PC-3 (cell line): ENCODE results near the gene PRXL2B.

Source experiments
- EZH2 ChIP-seq: fragments of 300-600 bp; sonication (generic); IDR thresholded peaks from one replicate; pipeline ENCODE4 v1.6.1; 2017; ENCODE audit warnings: antibody characterized with exemption, mild to moderate bottlenecking, low read length; ENCODE audit not compliant: unreplicated experiment
- EZH2phosphoT487 ChIP-seq: fragments of 300-600 bp; sonication (generic); IDR thresholded peaks from 2 replicates; pipeline ENCODE4 v1.6.1; 2018; ENCODE audit warnings: mild to moderate bottlenecking, antibody characterized with exemption, low read length, borderline replicate concordance
- TF ChIP-seq, protein P1 (sequence below): fragments of 300-600 bp; sonication (generic); conservative IDR thresholded peaks from 2 replicates; pipeline ENCODE4 v1.5.1; 2017; ENCODE audit warnings: antibody characterized with exemption, low read depth, mild to moderate bottlenecking, low read length

DNA sequence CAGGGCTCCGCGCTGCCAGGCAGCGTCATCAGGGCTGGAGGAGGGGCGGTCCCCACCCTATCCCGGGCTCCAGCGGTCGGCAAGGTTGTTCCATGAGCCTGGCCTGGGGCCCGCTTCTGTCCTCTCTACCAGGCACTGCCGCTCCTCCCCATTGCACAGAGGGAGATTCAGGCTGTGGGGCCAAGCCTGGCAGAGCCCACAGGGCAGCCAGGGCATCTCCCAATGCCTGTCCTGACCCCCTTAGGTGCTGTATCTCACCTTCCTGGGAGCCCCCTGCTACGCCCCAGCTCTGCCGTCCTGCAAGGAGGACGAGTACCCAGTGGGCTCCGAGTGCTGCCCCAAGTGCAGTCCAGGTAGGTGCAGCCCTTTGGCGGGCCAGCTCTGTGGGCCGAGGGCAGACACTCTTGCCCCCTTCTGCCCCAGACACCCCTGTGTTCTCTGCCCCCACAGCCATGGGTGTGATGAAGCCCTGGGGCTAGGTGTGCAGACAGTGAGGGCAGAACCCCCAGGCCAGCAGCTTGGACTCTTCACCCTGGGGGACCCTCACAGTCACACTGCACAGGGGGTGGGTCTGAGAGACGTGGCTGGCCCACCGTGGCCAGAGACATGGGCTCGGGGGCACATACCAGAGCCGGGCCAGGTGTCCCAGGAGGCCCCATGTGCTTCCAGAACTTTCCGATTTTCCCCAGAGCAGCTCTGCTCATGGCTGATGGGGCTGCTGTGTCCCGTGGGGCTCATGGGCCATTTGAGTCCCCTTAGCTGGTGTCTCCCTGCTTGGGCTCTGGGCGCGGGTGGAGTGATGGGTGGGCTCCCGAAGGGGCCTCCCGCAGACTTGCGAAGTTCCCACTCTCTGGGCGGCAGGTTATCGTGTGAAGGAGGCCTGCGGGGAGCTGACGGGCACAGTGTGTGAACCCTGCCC lies 28.8 kb upstream of the PRXL2B start:
- TF ChIP-seq, protein P1, sequence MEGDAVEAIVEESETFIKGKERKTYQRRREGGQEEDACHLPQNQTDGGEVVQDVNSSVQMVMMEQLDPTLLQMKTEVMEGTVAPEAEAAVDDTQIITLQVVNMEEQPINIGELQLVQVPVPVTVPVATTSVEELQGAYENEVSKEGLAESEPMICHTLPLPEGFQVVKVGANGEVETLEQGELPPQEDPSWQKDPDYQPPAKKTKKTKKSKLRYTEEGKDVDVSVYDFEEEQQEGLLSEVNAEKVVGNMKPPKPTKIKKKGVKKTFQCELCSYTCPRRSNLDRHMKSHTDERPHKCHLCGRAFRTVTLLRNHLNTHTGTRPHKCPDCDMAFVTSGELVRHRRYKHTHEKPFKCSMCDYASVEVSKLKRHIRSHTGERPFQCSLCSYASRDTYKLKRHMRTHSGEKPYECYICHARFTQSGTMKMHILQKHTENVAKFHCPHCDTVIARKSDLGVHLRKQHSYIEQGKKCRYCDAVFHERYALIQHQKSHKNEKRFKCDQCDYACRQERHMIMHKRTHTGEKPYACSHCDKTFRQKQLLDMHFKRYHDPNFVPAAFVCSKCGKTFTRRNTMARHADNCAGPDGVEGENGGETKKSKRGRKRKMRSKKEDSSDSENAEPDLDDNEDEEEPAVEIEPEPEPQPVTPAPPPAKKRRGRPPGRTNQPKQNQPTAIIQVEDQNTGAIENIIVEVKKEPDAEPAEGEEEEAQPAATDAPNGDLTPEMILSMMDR = no peak
- TF ChIP-seq EZH2 (no peak), EZH2phosphoT487 (no peak)
